Measurements from ENCODE around the gene NOSTRIN.
"Not testable (repeated sequence)": the region's sequence is repeated elsewhere in the genome, so short reads cannot be mapped to it uniquely, and the experiment has no call there.

The NOSTRIN gene

GRCh38 chr2:168819829-168820489 is 17.5 kb downstream of the NOSTRIN start:
- DNase-seq, result no peak

- DNase-seq, result no peak
These were observed 19.1 kb downstream of the NOSTRIN start for GRCh38 chr2:168821577-168821976.

- no peak for DNase-seq
These were observed 19.6 kb downstream of the NOSTRIN start for GRCh38 chr2:168821992-168822391.

- DNase-seq, result no peak
These were observed 22.7 kb downstream of the NOSTRIN start for GRCh38 chr2:168825126-168825525.

GRCh38 chr2:168830958-168831357 is 28.5 kb downstream of the NOSTRIN start:
- no peak for DNase-seq

GRCh38 chr2:168831662-168832061 is 29.2 kb downstream of the NOSTRIN start:
- DNase-seq, result no peak

GRCh38 chr2:168835969-168836368 is 33.5 kb downstream of the NOSTRIN start:
- no peak for DNase-seq

- DNase-seq, result no peak
These were observed 39.0 kb downstream of the NOSTRIN start for GRCh38 chr2:168841445-168841844.

GRCh38 chr2:168843253-168843652 is 40.8 kb downstream of the NOSTRIN start:
- DNase-seq, result no peak

- DNase-seq, result no peak
These were observed 45.8 kb downstream of the NOSTRIN start for GRCh38 chr2:168848225-168848624.

GRCh38 chr2:168849610-168850009 is 47.2 kb downstream of the NOSTRIN start:
- DNase-seq, result no peak

- no peak for DNase-seq
These were observed 48.4 kb downstream of the NOSTRIN start for GRCh38 chr2:168850846-168851245.

GRCh38 chr2:168851674-168852320 is 49.4 kb downstream of the NOSTRIN start:
- DNase-seq, result no peak

- DNase-seq, result no peak
These were observed 50.0 kb downstream of the NOSTRIN start for GRCh38 chr2:168852481-168852880.

GRCh38 chr2:168853471-168853870 is 51.0 kb downstream of the NOSTRIN start:
- DNase-seq, result no peak

- no peak for DNase-seq
These were observed 52.2 kb downstream of the NOSTRIN start for GRCh38 chr2:168854651-168855050.

GRCh38 chr2:168855601-168856000 is 53.2 kb downstream of the NOSTRIN start:
- no peak for DNase-seq

GRCh38 chr2:168858146-168858545 is 55.7 kb downstream of the NOSTRIN start:
- no peak for DNase-seq

- not testable (repeated sequence) for DNase-seq
These were observed 64.7 kb downstream of the NOSTRIN start for GRCh38 chr2:168867164-168867563.

GRCh38 chr2:168870369-168870768 is 67.9 kb downstream of the NOSTRIN start:
- not testable (repeated sequence) for DNase-seq

- not testable (repeated sequence) for DNase-seq
These were observed 68.4 kb downstream of the NOSTRIN start for GRCh38 chr2:168870824-168871223.

GRCh38 chr2:168874368-168875054 is 72.1 kb downstream of the NOSTRIN start:
- DNase-seq, result no peak

- not testable (repeated sequence) for DNase-seq
These were observed 79.7 kb downstream of the NOSTRIN start for GRCh38 chr2:168882163-168882562.

- no peak for DNase-seq
These were observed 82.5 kb downstream of the NOSTRIN start for GRCh38 chr2:168884975-168885374.

Data from activated CD8-positive, alpha-beta memory T cell treated with anti-CD3 and anti-CD28 coated beads, Interleukin-2, amount 50 U/mL, for 48 hours (primary cell).